ENCODE measurements around the gene RIT2. TPM values are rescaled to one million over a fixed set of nuclear protein-coding genes. Genes with fewer than 3 reads are reported as not detected.

The RIT2 gene
- total RNA-seq (not detected), polyA plus RNA-seq (not detected)

DNA sequence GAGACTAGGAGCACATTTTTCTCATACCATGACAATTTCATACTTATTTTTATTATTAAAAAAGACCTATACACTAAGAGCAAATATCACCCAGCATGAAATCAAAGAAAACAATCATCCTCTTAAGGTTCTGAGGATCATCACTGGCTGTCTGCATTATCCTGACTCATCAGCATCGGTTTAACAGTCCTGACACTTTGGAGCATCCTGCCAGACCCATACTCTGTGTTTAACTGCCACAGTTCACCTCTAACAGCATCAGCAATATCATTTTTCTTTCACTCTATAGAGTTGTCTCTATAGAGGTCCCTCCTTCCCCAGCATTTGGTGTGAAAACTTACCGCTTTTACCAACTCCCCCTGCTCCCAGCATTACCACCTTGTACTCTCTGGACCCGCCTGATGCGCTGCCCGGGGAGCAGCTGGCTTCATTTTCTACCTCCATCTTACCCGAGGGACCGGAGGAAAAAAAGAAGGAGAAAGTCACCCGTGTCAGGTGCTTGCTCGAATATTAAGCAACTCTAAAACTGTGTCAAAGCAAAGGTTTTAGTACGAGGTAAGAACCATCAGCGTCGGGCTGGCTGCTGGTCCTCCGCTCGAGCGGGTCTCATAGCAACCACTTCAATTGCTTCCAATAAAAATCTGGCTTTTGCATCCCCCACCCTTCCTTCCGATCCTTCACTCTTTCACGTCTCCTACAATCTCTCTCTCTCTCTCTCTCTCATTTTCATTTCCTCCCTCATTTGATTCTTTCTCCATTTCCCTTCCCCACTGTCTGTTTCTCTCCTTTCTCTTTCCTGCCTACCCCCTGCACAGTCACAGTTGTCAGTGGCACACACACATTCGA is at the start of gene RIT2:
Gene RIT2 (minus strand): TSS at position 610 of the 846 bp plus-strand sequence.
- H3K4me1 Mint-ChIP-seq: no peaks in the 10 kb centered on the region
- H3K27ac Mint-ChIP-seq: no peak within 1 kb of the TSS

DNA sequence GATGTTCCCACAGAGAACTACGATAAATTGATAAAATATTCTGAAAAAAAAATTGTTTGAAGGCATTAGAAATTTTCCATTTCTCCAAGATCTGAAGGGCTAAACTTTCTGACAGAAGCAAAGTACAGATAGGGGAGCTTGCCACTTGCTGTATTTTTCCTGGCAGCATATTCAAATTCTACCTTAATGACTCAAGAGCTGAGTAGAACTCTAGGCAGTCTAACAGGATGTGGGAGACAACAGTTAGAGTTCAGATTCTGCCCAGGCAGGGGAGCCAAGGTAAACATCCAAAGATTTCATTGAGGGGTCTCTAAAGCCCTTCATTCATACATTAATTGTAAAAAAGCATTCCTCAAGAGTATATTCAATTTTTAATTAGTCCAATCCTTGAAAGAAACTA is 46.0 kb upstream of the RIT2 start:
- no peak for DNase-seq
- Mint-ChIP-seq H3K27me3 (no peaks in the 10 kb centered on the region), H3K27ac (no peak overlapping the region), H3K36me3 (no peaks in the 10 kb centered on the region), H3K4me3 (no peak overlapping the region), H3K9me3 (peaks cover 0 to 34% (median 14%) of the 10 kb centered on the region in 8 donors), H3K4me1 (no peaks in the 10 kb centered on the region)
- Histone ChIP-seq H3K4me1 (ENCODE audit: insufficient read depth, low read length) (no peaks in the 10 kb centered on the region), H3K27me3 (ENCODE audit: insufficient read depth, low read length) (no peaks in the 10 kb centered on the region), H3K27ac (ENCODE audit: low read depth, low read length) (no peak overlapping the region), H3K4me3 (ENCODE audit: low read length in 2 of 2) (no peak overlapping the region), H3K36me3 (ENCODE audit: insufficient read depth, low read length) (no peaks in the 10 kb centered on the region), H3K9me3 (ENCODE audit: control insufficient read depth in 1 of 2, low read length in 2 of 2) (no peaks in the 10 kb centered on the region)
- ChIA-PET POLR2A (ENCODE audit: partially characterized antibody) (no interaction called here), CTCF (ENCODE audit: partially characterized antibody) (no interaction called here)
- intact Hi-C loops (cut with micrococcal nuclease): no loop called here

More for the DNA sequence above, at the start of gene RIT2:
- H3K9me3 ChIP-seq (ENCODE audit: control insufficient read depth in 1 of 2, low read length in 2 of 2): no peaks in the 10 kb centered on the region
- H3K36me3 ChIP-seq (ENCODE audit: insufficient read depth, low read length): no peaks in the 10 kb centered on the region
- no peak within 1 kb of the TSS for H3K27ac ChIP-seq (ENCODE audit: low read depth, low read length)
- CTCF ChIA-PET (ENCODE audit: partially characterized antibody): no interaction called here
- intact Hi-C loops (cut with micrococcal nuclease): no loop called here
- POLR2A ChIA-PET (ENCODE audit: partially characterized antibody): no interaction called here
- no peaks in the 10 kb centered on the region for H3K27me3 Mint-ChIP-seq
- H3K4me1 ChIP-seq (ENCODE audit: insufficient read depth, low read length): no peaks in the 10 kb centered on the region
- no peaks in the 10 kb centered on the region for H3K36me3 Mint-ChIP-seq
- H3K9me3 Mint-ChIP-seq: peaks cover 0 to 15% (median 3%) of the 10 kb centered on the region in 8 donors
- no peaks in the 10 kb centered on the region for H3K27me3 ChIP-seq (ENCODE audit: insufficient read depth, low read length)
- no peak within 1 kb of the TSS for H3K4me3 ChIP-seq (ENCODE audit: low read length in 2 of 2)
- H3K4me3 Mint-ChIP-seq: no peak within 1 kb of the TSS
- no peak for DNase-seq

DNA sequence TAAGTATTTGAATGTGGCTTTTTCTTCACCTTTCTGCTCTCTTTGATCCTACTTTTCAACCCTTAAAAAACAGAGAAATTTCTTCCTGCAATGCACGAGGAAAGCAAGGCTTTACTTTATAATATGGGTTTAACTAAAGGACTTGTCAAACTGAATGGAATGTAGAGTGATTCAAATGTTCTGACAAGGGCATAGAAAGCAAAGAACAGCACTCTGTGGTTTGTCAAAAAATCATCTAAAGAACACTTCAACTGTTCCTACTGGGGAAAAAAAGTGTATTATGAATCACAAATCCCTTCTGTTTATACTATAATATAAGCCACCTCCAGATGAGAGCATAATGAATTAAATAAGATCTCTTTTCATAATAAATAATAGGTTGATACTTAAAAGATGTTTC is 45.0 kb upstream of the RIT2 start:
- H3K36me3 ChIP-seq (ENCODE audit: insufficient read depth, low read length): no peaks in the 10 kb centered on the region
- POLR2A ChIA-PET (ENCODE audit: partially characterized antibody): no interaction called here
- no peaks in the 10 kb centered on the region for H3K9me3 ChIP-seq (ENCODE audit: control insufficient read depth in 1 of 2, low read length in 2 of 2)
- intact Hi-C loops (cut with micrococcal nuclease): no loop called here
- Mint-ChIP-seq H3K4me3 (no peak overlapping the region), H3K9me3 (peaks cover 0 to 28% (median 8%) of the 10 kb centered on the region in 8 donors), H3K27me3 (no peaks in the 10 kb centered on the region), H3K36me3 (no peaks in the 10 kb centered on the region), H3K4me1 (no peaks in the 10 kb centered on the region), H3K27ac (no peak overlapping the region)
- H3K27ac ChIP-seq (ENCODE audit: low read depth, low read length): no peak overlapping the region
- DNase-seq: no peak
- H3K27me3 ChIP-seq (ENCODE audit: insufficient read depth, low read length): no peaks in the 10 kb centered on the region
- no peaks in the 10 kb centered on the region for H3K4me1 ChIP-seq (ENCODE audit: insufficient read depth, low read length)
- H3K4me3 ChIP-seq (ENCODE audit: low read length in 2 of 2): no peak overlapping the region
- CTCF ChIA-PET (ENCODE audit: partially characterized antibody): no interaction called here

DNA sequence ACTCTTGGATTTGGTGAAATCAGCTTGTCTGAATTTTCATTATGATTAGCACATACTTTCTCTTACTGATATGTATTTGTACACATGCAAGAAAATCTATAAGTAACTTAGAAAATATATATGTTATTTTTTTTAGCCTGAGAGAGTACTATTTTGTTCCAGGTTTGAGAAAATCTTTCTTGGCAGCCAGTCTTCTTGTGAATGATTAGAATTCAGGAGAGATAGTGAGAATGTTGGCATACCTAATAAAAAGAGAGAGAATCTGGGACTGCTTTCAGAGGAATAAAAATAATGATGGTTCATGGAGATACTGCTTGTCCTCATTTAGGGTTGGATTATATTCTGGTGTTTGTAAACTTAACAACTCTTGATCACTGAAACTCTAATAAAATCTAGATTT is 44.4 kb upstream of the RIT2 start:
- Histone ChIP-seq H3K27me3 (ENCODE audit: insufficient read depth, low read length) (no peaks in the 10 kb centered on the region), H3K9me3 (ENCODE audit: control insufficient read depth in 1 of 2, low read length in 2 of 2) (no peaks in the 10 kb centered on the region), H3K4me3 (ENCODE audit: low read length in 2 of 2) (no peak overlapping the region), H3K36me3 (ENCODE audit: insufficient read depth, low read length) (no peaks in the 10 kb centered on the region), H3K27ac (ENCODE audit: low read depth, low read length) (no peak overlapping the region), H3K4me1 (ENCODE audit: insufficient read depth, low read length) (no peaks in the 10 kb centered on the region)
- DNase-seq: no peak
- intact Hi-C loops (cut with micrococcal nuclease): no loop called here
- H3K27me3 Mint-ChIP-seq: no peaks in the 10 kb centered on the region
- no peak overlapping the region for H3K4me3 Mint-ChIP-seq
- POLR2A ChIA-PET (ENCODE audit: partially characterized antibody): no interaction called here
- no peaks in the 10 kb centered on the region for H3K4me1 Mint-ChIP-seq
- no peak overlapping the region for H3K27ac Mint-ChIP-seq
- H3K9me3 Mint-ChIP-seq: peaks cover 0 to 28% (median 8%) of the 10 kb centered on the region in 8 donors
- CTCF ChIA-PET (ENCODE audit: partially characterized antibody): interaction anchor here (0.7 kb wide), 1 partner anchor 186 kb away, joined by 3 read pairs; no protein-coding TSS in a partner anchor
- no peaks in the 10 kb centered on the region for H3K36me3 Mint-ChIP-seq

DNA sequence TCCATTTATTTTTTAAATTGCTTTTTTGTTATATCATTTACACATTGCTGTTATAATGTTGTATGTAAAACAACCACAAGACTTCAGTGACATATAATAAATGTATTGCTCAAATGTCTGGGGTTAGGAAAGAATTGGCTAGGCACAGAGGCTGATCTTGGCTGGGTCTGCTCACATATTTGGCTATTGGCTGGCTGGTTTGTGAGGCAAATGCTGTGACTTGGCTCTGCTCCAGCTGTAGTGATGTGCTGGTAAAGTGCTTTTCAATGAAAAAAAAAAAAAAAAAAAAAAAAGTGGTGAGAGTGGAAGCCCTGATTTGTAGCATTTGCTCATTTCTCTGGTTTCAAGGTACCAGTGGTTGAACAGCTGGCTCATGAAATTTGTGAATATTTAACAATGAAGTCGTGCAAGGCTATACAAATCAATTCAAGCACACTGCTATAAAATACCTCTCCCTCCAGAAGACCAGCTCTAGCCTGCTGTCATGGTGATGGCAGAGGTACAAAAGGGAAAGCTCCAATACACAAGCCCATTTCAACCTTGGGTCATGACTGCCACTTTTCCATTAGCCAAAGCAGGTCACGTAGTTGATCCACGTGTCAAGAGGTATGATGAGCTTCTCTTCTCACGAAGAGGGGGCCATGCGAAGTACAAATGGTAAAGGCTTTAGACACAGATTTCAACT is 43.7 kb upstream of the RIT2 start:
- POLR2A ChIA-PET (ENCODE audit: partially characterized antibody): no interaction called here
- no peak overlapping the region for H3K4me3 Mint-ChIP-seq
- no peaks in the 10 kb centered on the region for H3K4me1 Mint-ChIP-seq
- intact Hi-C loops (cut with micrococcal nuclease): no loop called here
- Histone ChIP-seq H3K27ac (ENCODE audit: low read depth, low read length) (no peak overlapping the region), H3K4me3 (ENCODE audit: low read length in 2 of 2) (no peak overlapping the region), H3K36me3 (ENCODE audit: insufficient read depth, low read length) (no peaks in the 10 kb centered on the region), H3K9me3 (ENCODE audit: control insufficient read depth in 1 of 2, low read length in 2 of 2) (no peaks in the 10 kb centered on the region), H3K4me1 (ENCODE audit: insufficient read depth, low read length) (no peaks in the 10 kb centered on the region), H3K27me3 (ENCODE audit: insufficient read depth, low read length) (no peaks in the 10 kb centered on the region)
- DNase-seq: no peak
- no peak overlapping the region for H3K27ac Mint-ChIP-seq
- peaks cover 0 to 28% (median 7%) of the 10 kb centered on the region in 8 donors for H3K9me3 Mint-ChIP-seq
- H3K27me3 Mint-ChIP-seq: no peaks in the 10 kb centered on the region
- CTCF ChIA-PET (ENCODE audit: partially characterized antibody): interaction anchor here (0.7 kb wide), 1 partner anchor 187 kb away, joined by 3 read pairs; no protein-coding TSS in a partner anchor
- H3K36me3 Mint-ChIP-seq: no peaks in the 10 kb centered on the region

DNA sequence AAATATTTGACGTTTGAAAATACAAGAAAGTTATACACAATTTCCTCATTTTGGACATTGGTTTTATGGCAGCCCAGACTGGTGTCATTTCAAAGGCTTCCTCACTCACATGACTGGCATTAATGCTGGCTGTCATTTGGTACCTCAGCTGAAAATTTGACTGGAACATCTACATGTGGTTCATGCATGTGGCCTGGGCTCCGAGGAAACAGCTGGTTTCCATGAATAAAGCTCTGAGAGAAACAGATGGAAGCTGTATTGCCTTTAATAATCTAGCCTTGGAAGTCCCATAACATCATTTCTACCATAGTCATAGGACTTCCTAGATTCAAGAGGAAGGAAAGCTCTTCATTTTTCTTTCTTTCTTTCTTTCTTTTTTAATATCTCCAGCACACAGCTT is 42.9 kb upstream of the RIT2 start:
- ChIA-PET CTCF (ENCODE audit: partially characterized antibody) (no interaction called here), POLR2A (ENCODE audit: partially characterized antibody) (no interaction called here)
- no peaks in the 10 kb centered on the region for H3K9me3 ChIP-seq (ENCODE audit: control insufficient read depth in 1 of 2, low read length in 2 of 2)
- no peak for DNase-seq
- no peaks in the 10 kb centered on the region for H3K4me1 ChIP-seq (ENCODE audit: insufficient read depth, low read length)
- Mint-ChIP-seq H3K27ac (no peak overlapping the region), H3K4me3 (no peak overlapping the region), H3K36me3 (no peaks in the 10 kb centered on the region), H3K4me1 (no peaks in the 10 kb centered on the region), H3K27me3 (no peaks in the 10 kb centered on the region), H3K9me3 (peaks cover 0 to 27% (median 5%) of the 10 kb centered on the region in 8 donors)
- intact Hi-C loops (cut with micrococcal nuclease): no loop called here
- no peak overlapping the region for H3K27ac ChIP-seq (ENCODE audit: low read depth, low read length)
- H3K36me3 ChIP-seq (ENCODE audit: insufficient read depth, low read length): no peaks in the 10 kb centered on the region
- no peak overlapping the region for H3K4me3 ChIP-seq (ENCODE audit: low read length in 2 of 2)
- no peaks in the 10 kb centered on the region for H3K27me3 ChIP-seq (ENCODE audit: insufficient read depth, low read length)

DNA sequence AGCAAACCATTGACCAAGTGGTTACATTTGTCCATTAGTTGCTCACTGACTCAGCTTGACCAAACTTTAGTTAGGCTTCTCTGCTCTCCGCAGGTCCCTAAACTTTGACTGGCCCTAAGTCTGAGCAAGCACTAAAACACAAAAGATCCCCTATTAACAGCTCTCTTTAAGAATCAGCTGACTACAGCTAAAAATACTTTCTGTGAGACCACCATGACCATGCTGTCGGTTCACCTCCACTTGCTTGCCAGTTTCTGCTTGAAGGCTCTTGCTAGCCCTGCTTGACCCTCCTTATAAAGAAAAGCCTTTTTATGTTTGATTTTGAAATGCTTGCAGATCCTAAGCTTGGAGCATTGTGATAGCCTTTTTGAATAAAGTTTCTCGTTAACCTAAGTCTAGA is 40.4 kb upstream of the RIT2 start:
- no peaks in the 10 kb centered on the region for H3K4me1 Mint-ChIP-seq
- no peak overlapping the region for H3K4me3 Mint-ChIP-seq
- Histone ChIP-seq H3K36me3 (ENCODE audit: insufficient read depth, low read length) (no peaks in the 10 kb centered on the region), H3K27me3 (ENCODE audit: insufficient read depth, low read length) (no peaks in the 10 kb centered on the region), H3K27ac (ENCODE audit: low read depth, low read length) (no peak overlapping the region), H3K9me3 (ENCODE audit: control insufficient read depth in 1 of 2, low read length in 2 of 2) (no peaks in the 10 kb centered on the region), H3K4me3 (ENCODE audit: low read length in 2 of 2) (no peak overlapping the region), H3K4me1 (ENCODE audit: insufficient read depth, low read length) (no peaks in the 10 kb centered on the region)
- intact Hi-C loops (cut with micrococcal nuclease): no loop called here
- POLR2A ChIA-PET (ENCODE audit: partially characterized antibody): no interaction called here
- H3K9me3 Mint-ChIP-seq: peaks cover 0 to 13% (median 4%) of the 10 kb centered on the region in 8 donors
- no peaks in the 10 kb centered on the region for H3K36me3 Mint-ChIP-seq
- DNase-seq: no peak
- no peak overlapping the region for H3K27ac Mint-ChIP-seq
- H3K27me3 Mint-ChIP-seq: no peaks in the 10 kb centered on the region
- CTCF ChIA-PET (ENCODE audit: partially characterized antibody): no interaction called here
